Midbrain (tissue), 1 donor: ENCODE data around the gene PDE5A.
A peak's percentile ranks its signal among the peaks of the same experiment; 100 is the strongest.
"Not testable (repeated sequence)": the region's sequence is repeated elsewhere in the genome, so short reads cannot be mapped to it uniquely, and the experiment has no call there.

Experiments used
- DNase-seq: peaks from one replicate; lab custom pipeline; 2025; lab: John Stamatoyannopoulos, UW

The PDE5A gene

GRCh38 chr4:119470737-119471063 lies 157.9 kb downstream of the PDE5A start:
- DNase-seq: not testable (repeated sequence)

DNA sequence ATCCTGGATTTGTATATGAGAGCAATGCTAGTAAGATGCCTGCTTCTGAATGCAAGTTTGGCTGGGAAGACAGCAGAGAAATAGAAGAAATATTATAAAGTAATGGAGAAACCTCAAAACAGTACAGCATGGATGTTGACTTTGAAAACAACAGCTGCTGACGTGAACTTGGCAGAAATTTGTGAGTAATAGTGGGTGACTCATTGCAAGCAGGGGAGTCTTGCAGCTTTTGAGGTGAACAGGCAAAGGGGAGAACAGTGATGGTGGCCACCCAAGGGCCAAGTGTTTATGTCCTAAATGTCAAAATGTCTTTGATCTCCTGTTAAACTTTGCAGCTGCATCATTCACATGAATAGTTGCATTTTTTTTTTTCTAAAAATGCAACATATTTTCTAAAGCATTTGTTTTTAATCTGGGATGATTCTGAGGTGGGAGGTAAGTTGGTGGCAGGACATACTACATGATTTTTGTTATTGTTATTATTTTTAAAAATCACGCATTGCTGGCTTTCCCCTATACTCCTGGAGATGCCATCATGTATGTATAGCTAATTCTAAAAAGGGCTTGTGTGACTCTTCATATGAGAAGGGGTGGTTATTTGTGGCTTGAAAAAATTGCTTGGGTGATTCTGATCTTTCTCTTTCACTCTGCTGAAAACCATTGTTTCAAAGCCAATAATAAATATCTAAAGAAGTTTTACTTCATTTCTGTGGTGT lies 158.4 kb downstream of the PDE5A start:
- not testable (repeated sequence) for DNase-seq

DNA sequence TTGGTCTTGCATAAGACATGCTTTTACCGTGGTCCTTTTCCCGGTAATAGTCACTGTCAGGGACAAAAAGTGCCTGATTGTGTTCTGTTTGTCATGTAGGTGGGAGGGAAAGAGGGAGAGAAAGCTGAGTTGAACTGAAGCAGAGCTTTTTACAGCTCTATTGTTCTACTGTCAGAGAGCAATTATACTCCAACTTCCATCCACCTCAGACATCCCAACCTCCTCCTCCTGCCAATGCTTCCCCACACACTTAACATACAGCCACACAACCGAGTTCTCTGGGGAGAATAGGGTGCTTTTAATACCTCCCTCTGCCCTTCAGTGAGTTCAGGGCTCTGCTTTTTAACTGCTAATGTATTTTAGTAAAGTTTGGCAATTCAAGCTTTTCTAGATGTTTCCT lies 159.6 kb downstream of the PDE5A start:
- not testable (repeated sequence) for DNase-seq

GRCh38 chr4:119462733-119463132 lies 165.9 kb downstream of the PDE5A start:
- DNase-seq: not testable (repeated sequence)

GRCh38 chr4:119455734-119456133 lies 172.9 kb downstream of the PDE5A start:
- DNase-seq: not testable (repeated sequence)

DNA sequence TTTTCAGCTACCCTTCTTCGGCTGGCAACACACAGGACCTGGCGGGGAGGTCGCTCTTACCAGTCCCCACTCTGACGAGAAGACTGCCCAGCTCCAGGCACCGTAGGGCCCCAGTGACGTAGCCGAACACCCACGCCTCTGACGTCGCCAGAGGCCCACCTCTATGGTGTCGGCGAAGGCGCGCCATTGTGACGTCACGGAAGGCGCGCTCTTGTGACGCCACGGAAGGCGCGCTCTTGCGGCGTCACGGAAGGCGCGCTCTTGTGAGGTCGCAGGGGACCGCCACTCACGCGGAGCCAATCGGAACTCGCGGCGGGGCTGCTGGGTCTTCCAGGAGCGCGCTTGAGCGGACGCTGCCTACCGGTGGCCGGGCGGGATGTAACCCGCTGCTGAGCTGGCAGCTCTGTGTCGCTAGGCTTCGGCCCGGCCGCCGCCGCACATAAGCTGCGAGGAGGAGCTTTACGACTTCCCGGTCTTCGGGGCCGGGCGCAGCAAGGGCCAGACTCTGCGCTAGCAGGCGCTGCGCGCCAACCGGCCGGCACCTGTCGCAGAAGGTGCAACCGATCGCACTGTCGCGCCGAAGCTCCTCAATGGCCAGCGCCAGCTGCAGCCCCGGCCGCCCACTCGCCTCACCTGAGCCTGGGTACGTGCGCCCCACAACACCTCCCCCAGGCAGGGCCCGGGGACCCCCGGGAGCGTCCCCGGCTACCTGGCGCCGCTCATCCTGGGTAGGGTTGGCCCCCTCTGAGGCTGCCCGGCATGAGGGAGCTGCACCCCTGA lies 173.9 kb downstream of the PDE5A start:
- peak; percentile 99 for DNase-seq

- not testable (repeated sequence) for DNase-seq
These were observed 174.5 kb downstream of the PDE5A start for GRCh38 chr4:119454151-119454490.

- not testable (repeated sequence) for DNase-seq
These were observed 175.3 kb downstream of the PDE5A start for GRCh38 chr4:119453286-119453685.

GRCh38 chr4:119449851-119450250 lies 178.8 kb downstream of the PDE5A start:
- not testable (repeated sequence) for DNase-seq
